ENCODE measurements around the gene SLC26A6.

The SLC26A6 gene

GRCh38 chr3:48599509-48600285 lies 35.6 kb downstream of the SLC26A6 start:
- peak; percentile 15 for DNase-seq (ENCODE audit: low read depth, low spot score)

- DNase-seq (ENCODE audit: low read depth, low spot score) = no peak
Measured at GRCh38 chr3:48599077-48599501, 36.2 kb downstream of the SLC26A6 start.

GRCh38 chr3:48598323-48599076 lies 36.8 kb downstream of the SLC26A6 start:
- peak; percentile 96 for DNase-seq (ENCODE audit: low read depth, low spot score)

GRCh38 chr3:48597408-48597800 lies 37.9 kb downstream of the SLC26A6 start:
- DNase-seq (ENCODE audit: low read depth, low spot score) = no peak

DNA sequence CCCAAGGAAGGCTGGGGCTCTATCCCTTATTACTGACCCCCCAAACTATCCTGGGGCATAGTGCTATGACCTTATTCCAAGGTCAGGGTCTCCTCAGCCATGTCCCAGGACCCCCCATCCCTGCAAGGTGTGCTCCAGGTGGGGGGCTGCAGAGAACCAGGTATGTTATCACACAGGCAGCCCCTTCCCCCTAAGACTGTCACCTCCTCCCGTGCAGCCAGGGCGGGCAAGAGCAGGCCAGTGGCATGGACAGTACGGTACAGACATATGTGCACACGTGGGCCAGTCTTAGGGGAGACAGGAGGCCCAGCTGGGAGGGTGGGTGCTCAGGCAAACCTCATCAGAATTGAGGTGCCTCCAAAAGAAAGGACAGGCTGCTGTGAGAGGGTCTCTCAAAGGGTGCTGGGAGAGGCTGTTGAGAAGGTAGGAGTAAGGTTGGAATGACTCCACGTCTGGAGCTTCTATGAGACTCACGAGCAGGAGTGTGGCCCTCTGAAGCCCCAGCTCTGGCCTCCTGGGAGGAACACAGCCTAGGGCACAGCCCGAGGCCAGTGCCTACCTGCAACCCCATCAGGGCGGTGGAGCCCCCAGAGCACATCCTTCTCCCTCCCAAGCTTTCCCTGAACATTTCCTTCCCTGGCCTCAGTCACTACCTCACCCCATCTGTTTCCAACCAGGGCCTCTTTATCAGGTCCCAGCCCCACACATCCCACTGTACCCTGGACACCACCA lies 38.4 kb downstream of the SLC26A6 start:
- DNase-seq (ENCODE audit: low read depth, low spot score) = no peak

GRCh38 chr3:48596157-48596556 lies 39.1 kb downstream of the SLC26A6 start:
- DNase-seq (ENCODE audit: low read depth, low spot score) = no peak

DNA sequence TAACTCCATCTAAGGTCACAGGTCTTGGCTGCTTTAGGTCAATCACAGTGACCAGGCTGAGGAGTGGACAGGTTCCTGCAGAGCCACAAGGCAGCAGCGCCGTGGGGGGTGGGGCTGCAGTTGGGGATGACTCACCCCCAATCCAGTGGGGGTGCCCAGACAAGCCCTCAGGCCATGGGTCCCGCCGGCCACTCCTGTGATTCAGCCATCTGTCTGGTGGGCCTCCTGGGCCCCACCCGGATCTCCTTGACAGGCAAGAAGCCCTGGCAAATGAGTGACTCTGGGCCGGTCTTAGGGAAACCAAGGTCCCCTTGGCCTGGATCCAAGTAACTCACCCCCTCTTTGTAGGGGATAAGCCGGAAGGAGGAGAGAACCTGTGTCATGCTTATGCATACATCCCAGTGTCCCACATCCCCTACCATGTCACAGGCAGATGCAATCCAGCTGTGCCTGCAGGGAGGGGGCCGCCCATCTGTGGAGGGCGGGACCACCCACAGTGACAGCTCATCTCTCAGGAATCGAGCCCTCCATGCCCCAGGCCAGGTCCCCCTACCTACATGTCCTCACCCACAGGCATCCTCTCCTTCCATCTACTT lies 39.6 kb downstream of the SLC26A6 start:
- peak; percentile 87 for DNase-seq (ENCODE audit: low read depth, low spot score)

- peak; percentile 15 for DNase-seq (ENCODE audit: low read depth, low spot score)
Measured at GRCh38 chr3:48595075-48595525, 40.2 kb downstream of the SLC26A6 start, which contains the start of gene COL7A1. Gene COL7A1 (minus strand): TSS chr3:48595329. CDS start chr3:48595159, 170 bp downstream.

- DNase-seq (ENCODE audit: low read depth, low spot score) = peak; percentile 74
Measured at GRCh38 chr3:48594417-48595049, 40.7 kb downstream of the SLC26A6 start.

- DNase-seq (ENCODE audit: low read depth, low spot score) = no peak
Measured at GRCh38 chr3:48593337-48593736, 41.9 kb downstream of the SLC26A6 start.

DNA sequence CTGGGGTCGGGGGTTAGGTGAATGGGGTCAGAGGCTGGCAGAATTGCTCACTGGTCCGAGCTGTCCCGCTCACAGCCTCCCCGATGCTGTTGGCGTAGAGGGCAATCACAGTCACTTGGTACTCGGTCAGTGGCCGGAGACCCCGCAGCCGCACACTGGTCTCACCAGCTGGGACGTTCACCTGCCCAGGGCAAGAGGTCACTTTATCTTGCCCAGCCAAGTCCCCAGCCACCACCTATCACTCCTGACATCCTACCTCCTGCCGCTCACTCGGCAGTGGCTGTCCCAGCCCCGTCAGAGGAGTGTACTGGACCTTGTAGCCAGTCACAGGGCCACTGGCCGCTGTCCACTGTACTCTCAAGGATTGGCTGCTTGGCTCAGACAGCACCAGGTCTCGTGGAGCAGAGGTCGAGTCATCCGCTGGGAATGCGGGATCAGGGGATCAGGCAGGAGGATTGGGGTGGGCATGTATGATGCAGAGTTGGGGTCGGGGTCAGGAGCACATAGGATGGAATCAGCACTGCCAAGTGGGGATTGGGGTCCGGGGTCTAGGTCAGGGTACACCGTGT lies 42.7 kb downstream of the SLC26A6 start:
- no peak for DNase-seq (ENCODE audit: low read depth, low spot score)

GRCh38 chr3:48591886-48592518 lies 43.3 kb downstream of the SLC26A6 start:
- no peak for DNase-seq (ENCODE audit: low read depth, low spot score)

- no peak for DNase-seq (ENCODE audit: low read depth, low spot score)
Measured at GRCh38 chr3:48591436-48591835, 43.8 kb downstream of the SLC26A6 start.

DNA sequence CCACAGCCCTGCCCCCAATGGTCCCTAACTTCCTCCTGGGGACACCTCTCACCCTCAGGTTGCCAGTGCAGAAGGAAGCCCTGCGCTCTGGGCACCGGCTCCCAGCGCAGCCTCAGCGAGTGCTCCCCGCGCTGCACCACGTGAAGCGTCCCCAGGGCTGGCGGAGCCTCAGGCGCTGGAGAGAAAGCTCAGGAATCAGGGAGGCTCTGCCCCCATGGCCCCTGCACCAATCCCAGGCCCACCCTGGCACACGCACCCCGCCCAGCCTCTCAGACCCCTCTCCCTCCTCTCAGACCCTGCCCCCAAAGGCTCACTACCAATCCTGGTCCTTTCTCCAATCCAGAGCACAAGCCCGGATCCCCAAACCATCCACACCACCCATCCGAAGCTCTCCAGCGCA lies 47.0 kb downstream of the SLC26A6 start:
- DNase-seq (ENCODE audit: low read depth, low spot score) = no peak

- DNase-seq (ENCODE audit: low read depth, low spot score) = no peak
Measured at GRCh38 chr3:48587686-48588085, 47.6 kb downstream of the SLC26A6 start.

GRCh38 chr3:48585411-48585810 lies 49.9 kb downstream of the SLC26A6 start:
- no peak for DNase-seq (ENCODE audit: low read depth, low spot score)

DNA sequence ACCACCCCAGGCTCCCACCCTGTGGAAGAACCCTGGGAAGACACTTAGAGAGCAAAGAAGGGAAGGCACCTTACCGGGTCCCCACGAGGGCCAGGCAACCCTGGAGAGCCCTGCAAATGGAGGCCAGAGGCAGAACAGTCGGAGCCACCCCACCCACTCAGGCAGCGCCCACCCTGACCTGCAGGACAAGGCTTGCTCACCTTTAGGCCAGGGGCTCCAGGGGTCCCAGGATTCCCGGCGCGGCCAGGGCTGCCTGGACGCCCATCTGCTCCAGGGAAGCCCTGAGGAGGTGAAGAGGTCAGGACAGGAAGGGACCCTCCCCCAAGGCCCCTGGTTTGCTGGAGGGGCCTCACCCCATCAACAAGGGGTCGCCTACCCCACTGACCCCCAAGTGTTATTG lies 50.4 kb downstream of the SLC26A6 start:
- DNase-seq (ENCODE audit: low read depth, low spot score) = no peak

DNA sequence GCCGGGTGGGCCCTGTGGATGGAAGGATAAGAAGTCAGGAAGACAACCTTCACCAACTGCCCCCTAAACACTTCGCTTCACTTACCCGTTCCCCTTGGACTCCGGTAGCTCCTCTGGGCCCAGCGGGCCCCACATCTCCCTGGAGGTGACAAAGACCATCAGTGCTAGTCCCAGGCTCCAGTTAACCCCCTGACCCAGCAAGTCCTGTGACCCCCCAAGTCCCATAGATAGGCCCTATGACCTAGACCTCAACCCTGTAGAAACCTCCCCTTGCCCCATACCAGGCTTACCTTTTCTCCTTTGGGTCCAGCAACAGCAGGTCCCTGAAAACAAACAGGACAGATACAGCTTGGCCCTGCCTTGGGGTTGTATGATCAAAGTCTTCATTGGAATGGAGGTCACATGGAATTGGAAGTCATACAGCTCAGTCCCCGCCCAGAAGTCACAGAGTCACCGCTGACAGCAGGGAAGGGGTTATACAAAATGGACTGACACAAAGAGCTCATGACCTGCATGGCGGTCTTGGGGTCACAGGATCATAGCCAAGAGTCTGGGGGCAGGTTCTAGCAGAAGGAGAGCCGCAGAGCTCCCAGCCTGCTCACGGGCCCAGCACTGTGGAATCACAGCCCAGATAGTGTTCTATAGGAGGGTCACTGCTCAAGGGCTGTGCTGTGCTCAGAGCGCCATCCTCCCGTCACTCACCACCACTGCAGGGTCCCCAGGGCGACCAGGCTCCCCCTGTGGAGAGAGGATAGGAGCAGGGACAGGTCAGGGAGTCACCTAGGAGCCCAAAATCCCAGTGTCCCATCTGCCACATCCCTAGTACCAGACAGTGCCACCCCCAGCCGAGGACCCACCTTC lies 53.4 kb downstream of the SLC26A6 start:
- DNase-seq (ENCODE audit: low read depth, low spot score) = no peak

- DNase-seq (ENCODE audit: low read depth, low spot score) = no peak
Measured at GRCh38 chr3:48576647-48577046, 58.6 kb downstream of the SLC26A6 start.

Measured in ELF-1 (cell line).